Activated CD4-positive, alpha-beta T cell treated with anti-CD3 and anti-CD28 coated beads, Interleukin-2, amount 50 U/mL, for 1 hour (primary cell): ENCODE data around the gene HOXA13.

Experiments used
- DNase-seq: peaks from one replicate; pipeline ENCODE4 v3.0.0-alpha.2; 2020

HOXA13 gene

DNA sequence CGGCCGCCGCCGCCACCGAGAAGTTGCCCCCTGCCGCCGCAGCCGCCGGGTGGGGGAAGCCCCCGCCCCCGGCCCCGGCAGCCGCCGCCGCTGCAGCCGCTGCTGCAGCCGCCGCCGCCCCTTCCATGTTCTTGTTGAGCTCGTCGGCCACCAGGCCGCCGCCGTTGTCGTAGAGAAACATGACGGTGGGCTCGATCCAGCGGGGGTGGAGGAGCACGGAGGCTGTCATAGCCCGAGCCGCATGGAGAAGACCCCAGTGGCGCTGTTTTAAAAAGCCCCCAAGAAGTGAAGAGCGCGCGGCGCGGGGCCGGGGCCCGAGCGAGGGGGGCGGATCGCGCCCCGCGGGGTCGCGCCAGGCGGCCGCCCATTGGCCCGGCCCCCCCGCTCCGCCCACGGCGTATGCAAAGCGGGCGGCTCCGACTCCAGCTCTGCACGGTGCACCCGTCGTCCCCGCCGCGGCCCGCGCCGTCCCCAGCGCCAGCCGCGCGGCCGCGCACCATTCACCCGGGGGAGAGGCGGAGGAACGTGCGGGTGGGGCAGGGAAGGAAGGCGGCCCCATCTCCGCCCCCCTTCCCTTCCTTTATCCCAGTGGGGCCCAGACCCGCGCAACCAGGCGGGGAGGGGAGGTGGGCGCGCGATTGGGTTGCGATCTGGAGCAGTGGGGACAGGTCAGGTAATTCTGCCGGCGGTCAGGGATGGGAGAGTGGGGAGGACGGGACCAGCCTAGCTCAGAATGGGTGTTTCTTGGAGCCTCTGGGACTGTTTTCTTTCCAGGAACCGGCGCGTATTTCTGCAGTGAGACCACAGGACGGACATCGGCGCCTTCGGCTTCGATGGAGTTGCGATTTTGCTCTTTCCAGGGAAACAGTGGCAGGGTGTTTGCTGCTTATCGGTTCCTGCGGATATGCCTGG lies at the start of gene HOXA13:
Gene HOXA13, minus strand, starts transcription at position 243 of the 912 bp plus-strand sequence. Its CDS starts 14 bp downstream, at position 229.
- no peak for DNase-seq

DNA sequence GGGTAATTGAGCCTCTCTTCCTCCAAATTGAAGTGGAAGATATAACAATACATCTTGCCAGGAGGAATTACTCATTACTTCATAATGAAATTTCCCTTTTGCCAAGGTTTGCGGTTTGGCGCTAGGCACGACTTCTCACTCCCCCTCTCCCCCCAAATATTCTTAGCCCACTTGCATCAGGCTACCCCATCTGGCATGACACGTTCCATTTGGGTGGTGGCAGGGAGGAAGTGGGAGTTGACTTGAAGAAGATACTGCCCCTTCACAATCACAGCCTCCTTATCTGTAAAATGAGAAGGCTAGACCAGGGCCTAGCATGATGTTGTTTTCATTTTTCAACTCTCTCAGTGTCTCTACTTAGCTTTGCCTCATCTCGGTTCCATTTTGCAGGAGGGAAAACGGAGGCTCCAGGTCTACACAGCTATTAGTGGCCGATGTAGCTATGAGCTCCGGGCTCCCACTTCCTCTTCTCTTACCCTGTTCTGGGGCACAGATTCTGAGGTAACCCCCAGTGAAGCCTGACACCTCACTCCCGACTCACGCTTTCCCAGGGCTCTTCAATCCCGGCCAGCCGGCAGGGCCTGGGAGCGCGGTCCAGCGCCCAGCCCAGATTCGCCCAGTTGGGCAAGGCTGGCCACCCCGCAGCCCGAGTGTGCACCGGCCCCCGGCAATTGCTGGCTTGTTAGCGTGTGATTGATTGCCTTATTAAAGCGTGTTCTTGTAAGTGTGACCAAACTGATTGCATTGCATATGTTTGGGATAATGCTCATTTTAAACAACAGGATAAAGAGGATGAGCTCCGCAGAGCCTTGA lies 49.2 kb upstream of the HOXA13 start:
- DNase-seq, result no peak

DNA sequence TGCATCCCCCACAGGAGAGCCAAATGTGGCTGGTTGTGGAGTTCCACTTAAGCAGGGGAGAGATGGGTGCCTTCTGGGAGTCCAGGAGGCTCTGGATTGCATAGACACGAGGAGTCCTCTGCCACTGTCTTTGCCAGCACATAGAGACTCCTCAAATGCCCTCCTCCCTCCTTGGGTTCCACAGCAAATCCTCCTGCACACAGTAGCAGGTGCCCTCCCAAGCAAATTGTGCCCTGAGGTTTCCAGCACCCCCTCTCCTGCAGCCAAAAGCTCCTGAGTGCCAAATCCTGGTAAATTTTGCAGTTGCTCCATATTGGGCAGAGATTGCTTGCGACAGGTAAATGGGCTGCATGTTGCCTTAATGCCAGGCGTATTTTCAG lies 48.5 kb upstream of the HOXA13 start:
- DNase-seq, result no peak

DNA sequence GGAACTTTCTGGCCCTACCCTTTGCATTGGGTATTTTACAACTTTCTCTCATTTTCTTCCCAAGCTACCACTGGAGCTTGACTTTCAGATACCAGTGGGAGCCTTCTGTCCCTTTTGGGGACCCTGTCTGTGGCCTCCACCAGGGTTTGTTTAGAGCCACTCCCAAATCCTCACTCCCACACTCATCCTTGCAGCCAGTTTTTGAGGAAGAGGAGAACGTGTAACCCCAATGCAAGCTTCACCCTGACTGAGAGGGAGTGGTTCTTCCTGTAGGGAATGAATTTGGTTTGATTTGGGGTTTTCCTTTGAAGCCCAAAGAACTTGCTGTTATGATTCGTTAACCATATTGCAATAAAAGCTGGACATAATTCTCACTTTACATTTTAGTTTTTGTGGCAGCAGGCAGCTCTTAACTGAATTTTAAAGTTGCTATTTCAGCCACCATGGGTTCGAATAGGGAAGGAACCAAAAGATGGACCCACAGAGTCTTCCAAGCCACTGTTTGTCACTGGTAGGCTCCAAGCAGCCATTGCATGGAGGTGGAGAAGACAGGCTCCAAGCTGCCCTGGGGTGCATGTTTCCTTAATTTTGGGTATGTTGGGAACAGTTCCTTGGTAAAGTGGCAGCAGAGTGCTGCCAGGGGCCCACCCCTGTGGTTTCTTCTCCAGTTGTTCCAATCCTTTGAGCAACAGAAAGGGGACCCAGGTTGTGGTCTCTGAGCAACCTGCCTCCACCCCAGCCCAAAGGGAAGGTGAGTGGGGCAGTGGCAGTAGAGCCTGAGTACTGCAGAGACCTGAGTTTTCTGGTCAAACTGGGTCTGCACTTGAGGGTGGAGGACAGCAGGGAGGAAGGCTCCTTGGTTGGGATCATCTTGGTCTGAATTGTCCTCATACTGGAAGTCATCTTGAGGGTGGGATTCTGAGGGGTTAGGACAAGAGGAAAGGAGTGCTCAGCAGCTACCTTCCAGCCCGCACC lies 47.8 kb upstream of the HOXA13 start:
- DNase-seq, result no peak

DNA sequence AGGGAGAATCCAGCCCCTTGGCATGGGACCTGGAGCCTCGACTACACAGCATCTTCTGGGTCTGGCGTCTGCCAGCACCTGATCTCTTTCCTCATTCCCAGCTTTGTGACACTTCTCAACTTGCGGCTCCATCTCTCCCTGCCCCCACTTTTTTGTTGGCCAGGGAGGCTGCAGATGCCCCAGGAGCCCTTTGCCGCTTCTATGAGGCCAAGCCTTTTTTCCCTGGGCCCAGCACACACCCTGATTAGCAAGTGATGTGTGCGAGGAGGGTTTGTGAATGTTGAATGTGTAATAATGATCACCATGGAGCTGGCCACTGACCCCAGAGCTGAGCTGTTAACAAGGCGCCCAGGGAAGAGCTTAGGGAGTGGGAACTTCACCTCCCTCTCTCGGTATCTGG lies 47.1 kb upstream of the HOXA13 start:
- DNase-seq, result no peak

DNA sequence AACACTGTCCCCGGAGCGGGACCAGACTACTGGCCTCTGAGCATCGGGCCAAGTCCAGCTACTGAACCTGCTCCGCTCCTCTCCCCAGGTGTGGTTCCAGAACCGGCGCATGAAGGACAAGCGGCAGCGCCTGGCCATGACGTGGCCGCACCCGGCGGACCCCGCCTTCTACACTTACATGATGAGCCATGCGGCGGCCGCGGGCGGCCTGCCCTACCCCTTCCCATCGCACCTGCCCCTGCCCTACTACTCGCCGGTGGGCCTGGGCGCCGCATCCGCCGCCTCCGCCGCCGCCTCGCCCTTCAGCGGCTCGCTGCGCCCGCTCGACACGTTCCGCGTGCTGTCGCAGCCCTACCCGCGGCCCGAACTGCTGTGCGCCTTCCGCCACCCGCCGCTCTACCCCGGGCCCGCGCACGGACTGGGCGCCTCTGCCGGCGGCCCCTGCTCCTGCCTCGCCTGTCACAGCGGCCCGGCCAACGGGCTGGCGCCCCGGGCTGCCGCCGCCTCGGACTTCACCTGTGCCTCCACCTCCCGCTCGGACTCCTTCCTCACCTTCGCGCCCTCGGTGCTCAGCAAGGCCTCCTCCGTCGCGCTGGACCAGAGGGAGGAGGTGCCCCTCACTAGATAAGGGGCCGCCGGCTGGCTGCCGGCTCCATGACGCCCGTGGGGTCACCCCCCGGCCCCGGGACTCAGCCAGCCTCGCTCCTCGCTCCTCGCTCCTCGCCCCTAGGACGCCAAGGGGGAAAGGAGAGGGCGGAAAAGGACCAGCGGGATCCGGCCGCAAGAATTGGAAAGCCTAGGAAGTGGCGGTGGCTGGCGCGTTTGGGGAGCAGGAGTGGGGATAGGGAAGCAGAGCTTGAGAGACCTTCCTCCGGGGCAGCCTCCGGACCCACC lies 46.2 kb upstream of the HOXA13 start:
- DNase-seq, result no peak

DNA sequence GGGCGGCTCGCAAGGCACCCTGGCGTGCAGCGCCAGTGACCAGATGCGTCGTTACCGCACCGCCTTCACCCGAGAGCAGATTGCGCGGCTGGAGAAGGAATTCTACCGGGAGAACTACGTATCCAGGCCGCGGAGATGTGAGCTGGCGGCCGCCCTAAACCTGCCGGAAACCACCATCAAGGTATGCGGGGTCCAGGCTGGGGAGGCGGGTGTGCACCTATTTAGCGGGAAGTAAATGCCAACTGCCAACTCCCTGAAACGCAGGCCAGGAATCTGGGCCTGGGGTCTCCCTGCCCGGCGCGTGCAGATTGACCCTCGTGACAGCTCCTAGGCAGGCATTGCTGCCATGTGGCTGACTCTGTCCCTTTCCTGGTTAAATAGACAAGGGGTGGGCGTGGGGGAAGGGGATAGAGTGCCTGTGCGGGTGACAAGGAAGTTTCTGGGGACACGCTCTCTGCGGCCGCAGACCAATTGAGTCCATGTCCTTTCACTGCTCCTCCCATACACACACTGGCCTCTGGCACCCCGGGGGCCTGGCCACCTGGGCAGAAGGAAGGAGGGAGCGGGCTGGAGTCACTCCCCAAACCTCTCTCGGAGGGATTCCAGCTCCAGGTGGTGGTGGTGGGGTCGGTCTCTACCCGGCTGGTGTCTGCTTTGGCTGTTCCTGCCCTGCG lies 45.4 kb upstream of the HOXA13 start:
- no peak for DNase-seq

DNA sequence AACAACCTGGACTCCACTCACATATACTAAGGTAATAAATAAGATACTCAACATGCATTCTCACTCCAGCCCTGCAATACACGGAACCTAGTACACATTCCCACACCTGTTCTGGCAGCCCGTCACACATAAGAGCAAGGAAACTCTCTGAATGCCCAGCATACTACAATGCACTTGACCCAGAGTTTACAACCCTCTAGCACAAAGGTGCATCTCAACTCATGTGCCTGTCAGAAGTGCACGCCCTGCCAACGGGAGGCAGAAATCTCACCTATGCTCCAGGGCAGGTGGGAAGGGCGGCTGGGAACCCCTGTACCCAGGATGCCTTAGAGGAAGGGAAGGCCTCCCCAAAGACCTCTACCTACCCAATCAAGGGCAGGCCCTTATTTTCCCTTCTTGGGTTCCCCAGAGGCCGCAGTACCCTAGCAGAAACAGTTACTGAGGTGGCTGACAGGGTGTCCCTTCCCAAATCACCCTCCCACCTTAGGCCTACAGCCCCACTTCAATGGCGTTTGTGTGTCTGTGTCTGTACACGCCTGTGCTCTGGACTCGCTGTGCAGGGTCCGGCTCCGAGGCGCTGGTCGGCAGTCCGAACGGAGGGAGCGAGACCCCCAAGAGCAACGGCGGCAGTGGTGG lies 44.7 kb upstream of the HOXA13 start:
- no peak for DNase-seq

DNA sequence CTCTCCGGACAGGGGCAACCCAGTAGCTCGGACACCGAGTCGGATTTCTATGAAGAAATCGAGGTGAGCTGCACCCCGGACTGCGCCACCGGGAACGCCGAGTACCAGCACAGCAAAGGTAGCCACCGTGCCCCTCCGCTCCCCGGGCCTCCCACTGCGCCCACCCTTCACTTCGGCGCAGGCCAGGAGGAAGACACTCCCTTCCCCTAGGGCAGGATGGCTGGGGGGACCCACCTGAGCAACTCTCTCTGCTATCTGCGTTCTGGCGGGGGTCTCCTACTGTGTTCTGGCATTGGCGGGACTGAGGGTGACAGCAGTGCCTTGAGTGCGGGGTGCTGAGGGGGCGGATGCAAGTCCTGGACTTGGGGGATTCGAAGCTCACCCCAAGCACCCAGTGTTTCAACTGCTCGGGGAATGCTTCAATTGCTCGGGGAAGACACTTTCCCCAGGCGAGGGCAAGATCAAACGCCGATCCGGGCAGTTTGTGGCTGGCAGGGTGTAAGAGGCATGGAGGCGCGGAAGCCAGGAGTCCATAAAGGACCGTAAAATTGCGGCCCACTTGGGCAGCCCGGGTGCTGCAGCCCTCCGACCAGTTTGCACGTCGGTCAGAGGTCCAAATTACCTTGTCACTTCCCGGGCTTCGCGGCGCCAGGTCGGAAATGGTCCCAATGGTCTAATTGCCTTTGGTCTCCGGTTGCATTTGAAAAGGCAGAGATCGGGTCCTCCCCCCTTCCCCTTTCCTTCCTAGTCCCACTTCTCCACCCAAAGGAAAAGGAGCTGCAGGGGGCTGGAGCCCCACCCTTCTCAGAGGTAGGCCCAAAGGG lies 43.7 kb upstream of the HOXA13 start:
- no peak for DNase-seq

DNA sequence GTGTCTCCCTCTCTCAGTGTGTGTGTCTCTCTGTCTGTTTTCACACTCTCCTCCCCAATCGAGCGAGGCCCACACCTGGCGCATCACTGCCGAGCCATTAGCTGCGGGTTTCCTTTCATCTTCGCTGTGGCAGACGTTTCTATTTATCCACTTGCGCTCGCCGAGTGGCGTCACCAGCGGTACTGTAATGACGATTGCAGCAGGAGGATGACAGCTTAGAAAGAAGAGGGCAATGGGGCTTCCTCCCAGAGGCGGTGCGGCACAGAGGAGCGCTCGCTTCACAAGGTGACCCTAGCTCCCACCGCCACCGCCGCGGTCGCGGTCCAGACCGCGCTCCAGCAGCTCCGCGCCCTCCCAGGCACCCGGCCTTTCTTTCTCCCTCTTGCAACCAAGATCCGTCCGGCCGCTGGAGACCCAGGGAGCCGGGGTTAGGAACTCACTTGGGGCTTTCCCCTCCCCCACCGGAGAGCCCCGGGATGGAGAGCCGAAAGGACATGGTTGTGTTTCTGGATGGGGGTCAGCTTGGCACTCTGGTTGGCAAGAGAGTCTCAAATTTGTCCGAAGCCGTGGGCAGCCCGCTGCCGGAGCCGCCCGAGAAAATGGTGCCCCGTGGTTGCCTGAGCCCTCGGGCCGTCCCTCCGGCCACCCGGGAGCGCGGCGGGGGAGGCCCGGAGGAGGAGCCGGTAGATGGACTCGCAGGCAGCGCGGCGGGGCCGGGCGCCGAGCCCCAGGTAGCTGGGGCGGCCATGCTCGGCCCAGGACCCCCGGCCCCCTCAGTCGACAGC lies 42.9 kb upstream of the HOXA13 start, which contains the start of gene EVX1:
Gene EVX1, plus strand, starts transcription at position 248 of the 785 bp plus-strand sequence. Its CDS starts 229 bp downstream, at position 477.
- peak; percentile 45 for DNase-seq

DNA sequence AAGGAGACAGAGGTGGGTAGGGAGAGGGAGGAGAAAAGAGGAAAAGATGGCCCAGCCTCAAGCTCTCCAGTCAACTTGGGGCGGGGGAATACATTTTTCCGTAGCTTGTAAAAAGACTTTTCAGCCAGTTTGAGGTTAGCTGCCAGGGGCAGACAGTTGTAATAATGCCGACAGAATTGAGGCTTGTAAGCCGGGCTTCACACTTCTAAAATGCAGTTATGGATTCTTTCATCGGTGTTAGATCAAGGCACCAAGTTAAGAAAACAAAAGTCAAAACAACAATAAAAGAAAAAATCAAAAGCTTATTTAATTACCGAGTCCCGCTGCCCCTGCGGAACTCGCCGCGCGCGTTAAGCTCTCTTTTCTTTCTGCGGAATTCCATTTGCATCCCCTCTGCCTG lies 42.3 kb upstream of the HOXA13 start:
- no peak for DNase-seq

DNA sequence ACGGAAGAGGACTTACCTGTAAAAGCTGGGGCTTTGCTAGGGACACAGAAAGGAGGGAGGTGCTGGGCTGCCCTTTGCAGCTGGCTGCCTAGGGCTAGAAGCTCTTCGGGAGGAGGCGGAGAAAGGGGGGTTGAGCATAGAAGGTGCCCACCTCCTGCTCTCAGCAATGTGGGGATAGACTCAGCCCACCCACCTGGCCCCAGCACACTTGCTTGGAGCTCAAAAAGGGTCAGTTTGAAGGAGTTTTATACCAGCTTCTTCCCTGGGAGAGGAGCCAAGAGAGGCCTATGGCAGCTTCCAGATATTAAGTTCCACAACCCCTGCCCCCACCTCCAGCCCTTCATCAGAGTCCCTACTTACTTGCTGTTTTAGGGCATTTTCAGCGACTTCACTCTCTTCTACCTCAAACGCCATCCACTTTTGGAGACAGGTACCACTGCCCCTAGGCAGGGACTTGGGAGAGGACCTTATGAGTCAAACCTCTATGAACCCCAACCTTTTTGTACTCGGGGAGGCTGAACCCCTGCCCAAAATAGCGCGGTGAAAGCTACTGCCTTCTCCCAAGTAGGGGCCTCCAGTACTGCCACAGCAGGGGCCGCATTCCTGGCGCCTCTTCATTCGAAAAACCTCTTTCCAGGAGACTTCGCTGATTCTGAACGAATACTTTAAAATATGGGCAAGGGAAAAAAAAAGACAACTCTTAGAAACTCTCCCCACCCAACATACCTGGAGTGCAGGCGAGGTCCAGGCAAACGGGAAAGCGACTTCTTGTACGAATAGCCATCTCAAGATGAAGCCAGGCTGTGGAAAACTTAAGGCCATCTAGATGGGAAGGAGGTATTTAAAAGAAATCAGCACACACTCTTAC lies 41.5 kb upstream of the HOXA13 start:
- no peak for DNase-seq

DNA sequence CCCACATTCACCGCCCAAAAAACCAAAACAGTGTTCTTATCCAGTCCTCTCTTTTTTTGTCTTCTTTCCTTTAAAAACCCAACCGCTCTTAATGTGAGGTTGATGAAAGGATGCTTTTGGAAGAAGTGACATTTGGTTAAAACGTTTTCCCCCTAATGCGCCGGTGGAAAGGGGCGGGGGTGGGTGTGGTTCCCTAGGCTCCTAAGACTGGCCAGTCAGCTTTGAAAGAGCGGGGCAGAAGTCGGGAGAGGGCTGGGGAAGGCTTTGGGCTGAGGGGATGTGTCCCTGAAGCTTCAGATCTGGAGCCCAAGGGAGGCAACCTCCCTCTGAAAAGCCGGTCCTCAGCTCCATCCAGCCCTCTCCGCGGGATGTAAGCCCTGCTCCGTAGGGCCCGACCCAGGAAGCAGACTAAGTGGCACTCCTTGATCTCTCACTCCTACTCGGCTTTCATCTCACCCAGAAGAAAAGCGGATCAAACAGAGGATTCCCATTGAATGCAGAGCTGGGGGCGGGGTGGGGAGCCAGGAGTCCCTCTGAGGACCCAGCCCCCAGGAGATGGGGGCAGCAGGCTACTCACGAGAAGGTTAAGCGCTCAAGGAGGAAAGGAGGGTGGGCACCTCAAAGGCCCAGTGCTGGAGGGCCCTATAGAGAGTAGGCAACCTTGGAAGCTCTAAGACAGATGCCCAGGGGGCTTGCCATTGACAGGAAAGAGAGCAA lies 40.3 kb upstream of the HOXA13 start:
- DNase-seq, result no peak

DNA sequence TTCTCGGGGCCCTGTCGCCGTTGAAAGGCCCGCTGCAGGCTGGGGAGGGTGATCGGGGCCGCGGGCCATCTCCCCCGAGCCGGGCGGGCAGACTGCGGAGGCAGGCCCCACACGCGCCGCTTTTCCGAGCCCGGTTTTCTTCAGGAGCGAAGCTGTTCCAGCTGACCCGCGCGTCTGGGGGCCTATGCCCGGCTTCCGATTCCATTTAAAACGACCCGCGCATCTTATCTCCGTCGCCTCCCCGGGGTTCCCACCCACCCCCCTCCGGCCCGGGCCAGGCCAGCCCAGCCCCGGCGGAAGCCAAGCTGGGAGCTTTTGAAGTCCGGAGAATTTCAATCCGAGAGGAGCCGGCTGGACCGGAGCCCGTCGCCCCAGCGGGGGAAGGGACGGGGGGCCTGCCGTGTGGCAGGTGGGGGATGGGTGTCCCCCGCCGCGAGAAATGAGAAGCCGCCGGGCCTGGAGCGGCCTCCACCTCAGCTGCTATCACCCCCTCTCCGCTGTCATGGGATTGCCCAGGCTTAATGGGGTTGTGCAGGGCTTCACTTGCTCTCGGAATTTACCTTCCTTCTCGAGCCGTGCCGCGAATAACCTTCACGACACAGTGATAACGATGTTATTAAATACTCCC lies 39.6 kb upstream of the HOXA13 start:
- DNase-seq, result no peak

DNA sequence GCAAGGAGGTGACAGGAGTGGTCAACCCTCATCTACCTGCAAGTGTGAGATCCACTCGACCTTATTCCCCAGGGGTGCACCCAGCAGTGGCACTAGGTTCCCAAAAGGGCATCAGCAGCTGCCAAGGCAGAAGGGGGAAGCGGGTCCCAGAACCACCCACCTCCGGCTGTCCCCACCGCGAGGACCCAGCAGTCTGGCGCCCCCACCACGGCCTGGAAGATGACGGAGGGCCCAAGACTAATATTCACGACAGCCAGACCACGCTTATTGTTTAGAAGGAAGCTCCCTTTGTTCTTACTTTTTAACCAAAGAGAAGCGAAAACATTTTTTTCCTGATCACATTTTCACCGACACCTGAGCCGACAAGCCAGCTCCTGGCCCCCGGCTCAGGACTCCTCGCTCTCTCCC lies 39.1 kb upstream of the HOXA13 start:
- no peak for DNase-seq

DNA sequence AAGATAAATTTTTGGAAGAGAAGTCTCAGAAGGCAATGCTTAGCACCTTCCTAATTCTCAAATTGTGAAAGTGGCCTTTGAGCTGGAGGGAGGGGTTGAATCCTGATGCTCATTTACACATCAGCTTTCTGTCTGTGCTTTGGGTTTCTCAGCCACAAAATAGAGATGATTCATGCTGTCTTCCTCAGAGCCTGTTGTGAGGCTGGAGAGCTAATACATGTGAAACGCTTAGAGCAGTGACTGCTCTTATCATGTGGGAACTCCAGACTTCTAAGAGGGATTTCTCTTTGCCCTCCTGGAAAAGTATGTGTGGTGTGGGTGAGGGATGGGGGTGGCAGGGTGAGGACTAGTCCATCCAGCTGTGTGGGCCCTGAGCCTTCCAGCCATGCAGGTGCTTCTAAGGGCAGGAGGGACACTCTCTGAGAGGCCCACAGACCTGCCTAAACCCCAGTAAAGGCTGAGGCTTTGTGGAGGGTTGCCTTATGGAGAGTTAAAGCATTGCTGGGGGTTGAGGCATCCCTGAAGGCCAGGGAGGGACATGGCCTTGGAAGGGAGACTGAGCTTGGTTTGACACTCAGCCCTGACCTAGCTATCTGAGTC lies 37.9 kb upstream of the HOXA13 start:
- DNase-seq, result no peak
